Skeletal muscle satellite cell (primary cell): ENCODE data around the gene GDI1.

Source experiments
- H3K27me3 ChIP-seq: 2 replicates; pipeline ENCODE4 v1.7.0; 2013; ENCODE audit warnings: low read length; ENCODE audit not compliant: control insufficient read depth, insufficient read depth
- H3K36me3 ChIP-seq: 2 replicates; pipeline ENCODE4 v1.7.0; 2013; ENCODE audit warnings: mild to moderate bottlenecking, control low read depth, low read length; ENCODE audit not compliant: insufficient read depth
- H3K4me1 ChIP-seq: 2 replicates; pipeline ENCODE4 v1.7.0; 2013; ENCODE audit warnings: low read length; ENCODE audit not compliant: control insufficient read depth, insufficient read depth
- H3K4me2 ChIP-seq: 2 replicates; pipeline ENCODE4 v1.7.0; 2013; ENCODE audit warnings: mild to moderate bottlenecking, low read length
- H3K4me3 ChIP-seq: 2 replicates; pipeline ENCODE4 v1.7.0; 2013; ENCODE audit warnings: low read length
- H3K9ac ChIP-seq: 2 replicates; pipeline ENCODE4 v1.7.0; 2013; ENCODE audit warnings: mild to moderate bottlenecking, low read depth, low read length, moderate library complexity
- H3K9me3 ChIP-seq: replicated peaks from 2 replicates; pipeline ENCODE4 v1.7.0; 2013; ENCODE audit warnings: mild to moderate bottlenecking, control low read depth, low read length

GDI1 gene

GRCh38 chrX:154469114-154469513 lies 32.2 kb downstream of the GDI1 start:
- H3K4me3 ChIP-seq: no peak overlapping the region
- H3K4me1 ChIP-seq: no peaks in the 10 kb centered on the region
- H3K9me3 ChIP-seq: no peaks in the 10 kb centered on the region
- H3K27me3 ChIP-seq: no peaks in the 10 kb centered on the region
- peaks cover 46% of the 10 kb centered on the region for H3K36me3 ChIP-seq
- H3K9ac ChIP-seq: no peak overlapping the region
- no peak overlapping the region for H3K4me2 ChIP-seq

- no peak overlapping the region for H3K4me3 ChIP-seq
- H3K9ac ChIP-seq: no peak overlapping the region
- H3K4me1 ChIP-seq: no peaks in the 10 kb centered on the region
- H3K36me3 ChIP-seq: peaks cover 46% of the 10 kb centered on the region
- no peaks in the 10 kb centered on the region for H3K27me3 ChIP-seq
- H3K9me3 ChIP-seq: no peaks in the 10 kb centered on the region
- H3K4me2 ChIP-seq: no peak overlapping the region
These were observed 32.9 kb downstream of the GDI1 start for GRCh38 chrX:154469880-154470279.

- Histone ChIP-seq H3K27me3 (no peaks in the 10 kb centered on the region), H3K9ac (no peak overlapping the region), H3K4me3 (no peak overlapping the region), H3K9me3 (no peaks in the 10 kb centered on the region), H3K36me3 (peaks cover 46% of the 10 kb centered on the region), H3K4me1 (no peaks in the 10 kb centered on the region), H3K4me2 (no peak overlapping the region)
These were observed 33.5 kb downstream of the GDI1 start for GRCh38 chrX:154470434-154470833.

GRCh38 chrX:154470914-154471568 lies 34.1 kb downstream of the GDI1 start:
- Histone ChIP-seq H3K4me3 (no peak overlapping the region), H3K36me3 (peaks cover 51% of the 10 kb centered on the region), H3K9me3 (no peaks in the 10 kb centered on the region), H3K9ac (no peak overlapping the region), H3K4me1 (no peaks in the 10 kb centered on the region), H3K4me2 (no peak overlapping the region), H3K27me3 (no peaks in the 10 kb centered on the region)

GRCh38 chrX:154471839-154472684 lies 35.1 kb downstream of the GDI1 start:
- Histone ChIP-seq H3K9me3 (no peaks in the 10 kb centered on the region), H3K4me1 (no peaks in the 10 kb centered on the region), H3K9ac (no peak overlapping the region), H3K27me3 (no peaks in the 10 kb centered on the region), H3K4me2 (no peak overlapping the region), H3K4me3 (no peak overlapping the region), H3K36me3 (peaks cover 51% of the 10 kb centered on the region)

- Histone ChIP-seq H3K27me3 (no peaks in the 10 kb centered on the region), H3K36me3 (peaks cover 48% of the 10 kb centered on the region), H3K9ac (no peak overlapping the region), H3K4me3 (no peak overlapping the region), H3K4me1 (peaks cover 3% of the 10 kb centered on the region), H3K9me3 (no peaks in the 10 kb centered on the region), H3K4me2 (no peak overlapping the region)
These were observed 36.0 kb downstream of the GDI1 start for GRCh38 chrX:154472685-154473632.

- no peaks in the 10 kb centered on the region for H3K9me3 ChIP-seq
- no peaks in the 10 kb centered on the region for H3K27me3 ChIP-seq
- H3K4me3 ChIP-seq: no peak overlapping the region
- no peak overlapping the region for H3K9ac ChIP-seq
- H3K4me2 ChIP-seq: no peak overlapping the region
- H3K36me3 ChIP-seq: peaks cover 44% of the 10 kb centered on the region
- peaks cover 6% of the 10 kb centered on the region for H3K4me1 ChIP-seq
These were observed 36.7 kb downstream of the GDI1 start for GRCh38 chrX:154473683-154474082.

- no peaks in the 10 kb centered on the region for H3K9me3 ChIP-seq
- no peaks in the 10 kb centered on the region for H3K27me3 ChIP-seq
- H3K4me1 ChIP-seq: peaks cover 12% of the 10 kb centered on the region
These were observed 39.9 kb downstream of the GDI1 start for GRCh38 chrX:154476821-154477220.

GRCh38 chrX:154477891-154478477 lies 41.0 kb downstream of the GDI1 start:
- Histone ChIP-seq H3K27me3 (no peaks in the 10 kb centered on the region), H3K4me1 (peaks cover 12% of the 10 kb centered on the region), H3K4me3 (peak overlapping the region; percentile 72), H3K4me2 (peak overlapping the region; percentile 74), H3K36me3 (peaks cover 12% of the 10 kb centered on the region), H3K9me3 (no peaks in the 10 kb centered on the region), H3K9ac (peak overlapping the region; percentile 69)

More at GRCh38 chrX:154476821-154477220, 39.9 kb downstream of the GDI1 start:
- peaks cover 14% of the 10 kb centered on the region for H3K36me3 ChIP-seq
- no peak overlapping the region for H3K4me3 ChIP-seq
- H3K4me2 ChIP-seq: no peak overlapping the region
- no peak overlapping the region for H3K9ac ChIP-seq

GRCh38 chrX:154478728-154479622 lies 42.0 kb downstream of the GDI1 start, which contains the start of gene LAGE3:
LAGE3 (minus strand) TSS chrX:154479281; CDS start chrX:154478915, 366 bp downstream.
- peaks cover 12% of the 10 kb centered on the region for H3K4me1 ChIP-seq
- peak within 1 kb of the TSS; percentile 69 for H3K9ac ChIP-seq

More at GRCh38 chrX:154478728-154479622, 42.0 kb downstream of the GDI1 start, which contains the start of gene LAGE3:
- Histone ChIP-seq H3K36me3 (peaks cover 11% of the 10 kb centered on the region), H3K4me2 (peak within 1 kb of the TSS; percentile 74), H3K27me3 (no peaks in the 10 kb centered on the region), H3K4me3 (peak within 1 kb of the TSS; percentile 72), H3K9me3 (no peaks in the 10 kb centered on the region)
